RWPE1 (cell line): ENCODE data around the gene MAPK9.
"Not testable (repeated sequence)": the region's sequence is repeated elsewhere in the genome, so short reads cannot be mapped to it uniquely, and the experiment has no call there.

ENCODE experiments used
- CTCF ChIA-PET: fragments of 350-600 bp; sonication (Branson Sonifier 250); formaldehyde crosslinking; extraction: SDS; loops from one replicate; lab custom pipeline; 2021; lab: Yijun Ruan, JAX
- POLR2A ChIA-PET: fragments of 400-600 bp; formaldehyde crosslinking; extraction: SDS; loops from one replicate; lab custom pipeline; 2020; ENCODE audit warnings: antibody characterized with exemption; ENCODE audit not compliant: low non-redundant PET; lab: Yijun Ruan, JAX
- DNase-seq: peaks from one replicate; pipeline ENCODE4 v3.0.0; 2012; ENCODE audit warnings: low spot score
- H3K27ac ChIP-seq: fragments of 450-650 bp; 2 replicates; pipeline ENCODE4 v1.5.1; 2017
- TF ChIP-seq, protein P1 (sequence below): fragments of 450-650 bp; conservative IDR thresholded peaks from 2 replicates; pipeline ENCODE4 v1.5.1; 2017; ENCODE audit warnings: low read depth, mild to moderate bottlenecking

MAPK9 gene

DNA sequence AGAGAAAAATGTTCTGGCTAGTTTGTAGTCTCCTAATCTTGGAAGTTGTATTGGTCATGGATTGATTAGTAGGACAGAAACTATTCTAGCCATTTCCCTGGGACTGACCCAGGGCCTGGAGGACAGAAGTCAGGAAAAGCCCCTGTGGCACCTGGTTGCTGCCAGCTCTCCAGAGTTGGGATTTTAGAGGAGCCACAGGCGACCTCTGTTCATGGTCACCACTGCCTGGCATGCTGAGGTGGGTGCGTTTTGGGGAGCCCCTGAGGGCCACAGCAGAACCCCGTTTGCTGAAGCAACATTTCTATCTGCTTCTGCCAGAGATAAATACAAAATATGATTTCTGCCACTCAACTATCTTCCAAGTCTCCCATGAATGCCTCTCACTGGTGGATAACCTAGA lies 7.6 kb upstream of the MAPK9 start:
- TF ChIP-seq, protein P1, sequence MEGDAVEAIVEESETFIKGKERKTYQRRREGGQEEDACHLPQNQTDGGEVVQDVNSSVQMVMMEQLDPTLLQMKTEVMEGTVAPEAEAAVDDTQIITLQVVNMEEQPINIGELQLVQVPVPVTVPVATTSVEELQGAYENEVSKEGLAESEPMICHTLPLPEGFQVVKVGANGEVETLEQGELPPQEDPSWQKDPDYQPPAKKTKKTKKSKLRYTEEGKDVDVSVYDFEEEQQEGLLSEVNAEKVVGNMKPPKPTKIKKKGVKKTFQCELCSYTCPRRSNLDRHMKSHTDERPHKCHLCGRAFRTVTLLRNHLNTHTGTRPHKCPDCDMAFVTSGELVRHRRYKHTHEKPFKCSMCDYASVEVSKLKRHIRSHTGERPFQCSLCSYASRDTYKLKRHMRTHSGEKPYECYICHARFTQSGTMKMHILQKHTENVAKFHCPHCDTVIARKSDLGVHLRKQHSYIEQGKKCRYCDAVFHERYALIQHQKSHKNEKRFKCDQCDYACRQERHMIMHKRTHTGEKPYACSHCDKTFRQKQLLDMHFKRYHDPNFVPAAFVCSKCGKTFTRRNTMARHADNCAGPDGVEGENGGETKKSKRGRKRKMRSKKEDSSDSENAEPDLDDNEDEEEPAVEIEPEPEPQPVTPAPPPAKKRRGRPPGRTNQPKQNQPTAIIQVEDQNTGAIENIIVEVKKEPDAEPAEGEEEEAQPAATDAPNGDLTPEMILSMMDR = no peak
- H3K27ac ChIP-seq = no peak overlapping the region
- CTCF ChIA-PET = interaction anchor here (1.2 to 2.4 kb wide), 2 partner anchors 16 to 29 kb away, joined by 5 to 8 read pairs; no protein-coding TSS in a partner anchor
- POLR2A ChIA-PET = no interaction called here
- no peak for DNase-seq

- CTCF ChIA-PET = interaction anchor here (1.2 to 2.4 kb wide), 2 partner anchors 16 to 30 kb away, joined by 5 to 8 read pairs; no protein-coding TSS in a partner anchor
- DNase-seq, POLR2A ChIA-PET, H3K27ac ChIP-seq: not testable (repeated sequence)
These were observed 7.1 kb upstream of the MAPK9 start for GRCh38 chr5:180299014-180299413.

DNA sequence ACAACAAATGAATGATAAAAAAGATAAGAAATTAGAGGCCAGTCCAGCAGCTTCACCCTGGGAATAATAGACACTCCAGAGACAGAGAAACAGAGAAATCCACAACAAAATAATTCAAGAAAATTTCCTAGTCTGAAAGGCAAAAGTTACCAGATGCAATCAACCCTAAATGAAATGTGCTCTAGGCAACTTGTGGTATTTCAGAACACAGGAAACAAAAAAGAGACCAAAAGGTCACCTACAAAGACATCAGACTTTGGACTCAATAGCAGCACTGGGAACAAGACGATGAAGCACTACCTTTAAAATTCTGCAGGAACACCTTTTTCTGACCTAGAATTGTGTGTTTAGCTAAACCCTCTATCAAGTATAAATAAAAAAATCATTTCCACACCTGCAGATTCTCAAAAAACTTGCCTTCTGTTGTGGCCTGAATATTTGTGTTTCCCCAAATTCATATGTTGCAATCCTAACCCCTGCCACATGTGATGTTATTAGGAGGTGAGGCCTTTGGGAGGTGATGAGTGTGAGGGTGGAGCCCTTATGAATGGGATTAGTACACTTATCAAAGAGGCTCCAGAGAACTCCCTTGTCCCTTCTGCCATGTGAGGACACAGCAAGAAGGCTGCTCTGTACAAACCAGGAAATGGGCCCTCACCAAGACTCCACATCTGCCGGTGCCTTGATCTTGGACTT lies 5.9 kb upstream of the MAPK9 start:
- ChIA-PET CTCF (interaction anchor here (0.6 to 0.7 kb wide), 3 partner anchors 56 to 330 kb away, joined by 4 read pairs; partner anchors contain the start of gene GFPT2), POLR2A (no interaction called here)
- TF ChIP-seq, protein P1 = no peak
- no peak overlapping the region for H3K27ac ChIP-seq
- DNase-seq = no peak

DNA sequence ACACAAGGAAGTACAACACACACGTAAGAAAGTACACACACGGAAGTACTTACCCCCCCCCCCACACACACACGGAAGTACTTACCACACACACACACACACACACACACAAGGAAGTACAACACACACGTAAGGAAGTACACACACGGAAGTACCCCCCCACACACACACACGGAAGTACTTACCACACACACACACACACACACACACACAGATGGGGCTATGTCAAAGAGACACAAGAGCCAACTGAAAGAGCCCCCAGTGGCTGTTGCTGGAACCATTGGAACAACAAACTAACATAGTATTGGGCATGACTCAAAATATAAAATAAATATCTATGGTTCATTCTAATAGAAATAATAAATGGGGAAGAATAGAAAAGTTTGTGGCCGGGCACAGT lies 4.9 kb upstream of the MAPK9 start:
- DNase-seq = no peak
- no peak overlapping the region for H3K27ac ChIP-seq
- ChIA-PET POLR2A (no interaction called here), CTCF (interaction anchor here (4.2 to 4.3 kb wide), 2 partner anchors 32 to 175 kb away, joined by 43 to 55 read pairs; no protein-coding TSS in a partner anchor)
- TF ChIP-seq, protein P1 = no peak

- ChIA-PET CTCF (interaction anchor here (0.6 to 4.3 kb wide), 15 partner anchors 12 to 424 kb away, joined by 3 to 55 read pairs (median 8); partner anchors contain the start of gene RASGEF1C), POLR2A (no interaction called here)
- H3K27ac ChIP-seq = no peak overlapping the region
- TF ChIP-seq, protein P1 = no peak
- DNase-seq = no peak
These were observed 3.2 kb upstream of the MAPK9 start for GRCh38 chr5:180294913-180295555.

GRCh38 chr5:180294411-180294810 lies 2.5 kb upstream of the MAPK9 start:
- POLR2A ChIA-PET = no interaction called here
- TF ChIP-seq, protein P1 = no peak

More at GRCh38 chr5:180294411-180294810, 2.5 kb upstream of the MAPK9 start:
- CTCF ChIA-PET = interaction anchor here (0.6 to 4.3 kb wide), 17 partner anchors 13 to 978 kb away, joined by 3 to 55 read pairs (median 8); partner anchors contain the start of gene RASGEF1C
- H3K27ac ChIP-seq = no peak overlapping the region
- no peak for DNase-seq
